Chondrocyte (in vitro differentiated cells): ENCODE results near the gene AMPD2. TPM values are rescaled to one million over a fixed set of nuclear protein-coding genes. Genes with fewer than 3 reads are reported as not detected.
"Not testable (repeated sequence)": the region's sequence is repeated elsewhere in the genome, so short reads cannot be mapped to it uniquely, and the experiment has no call there.

Source experiments
- DNase-seq: peaks from one replicate; pipeline ENCODE4 v3.0.0; 2021; ENCODE audit warnings: mixed read lengths, low spot score
- H3K27ac Mint-ChIP-seq: one replicate; pipeline ENCODE4 v1.8.0; 2021; ENCODE audit warnings: mild to moderate bottlenecking, moderate library complexity, mixed read lengths; ENCODE audit not compliant: unreplicated experiment
- H3K27me3 Mint-ChIP-seq: 2 replicates; pipeline ENCODE4 v1.8.0; 2021; ENCODE audit warnings: low read depth, mixed read lengths
- H3K36me3 Mint-ChIP-seq: 2 replicates; pipeline ENCODE4 v1.8.0; 2021; ENCODE audit warnings: low read depth, mixed read lengths
- H3K4me1 Mint-ChIP-seq: 2 replicates; pipeline ENCODE4 v1.8.0; 2021; ENCODE audit warnings: low read depth, mild to moderate bottlenecking, mixed read lengths
- H3K4me3 Mint-ChIP-seq: one replicate; pipeline ENCODE4 v1.8.0; 2021; ENCODE audit warnings: mild to moderate bottlenecking, moderate library complexity, mixed read lengths; ENCODE audit not compliant: unreplicated experiment
- H3K9me3 Mint-ChIP-seq: 2 replicates; pipeline ENCODE4 v1.8.0; 2021; ENCODE audit warnings: low read depth, mixed read lengths
- CTCF ChIP-seq: fragments of 200-600 bp; sonication (generic); IDR thresholded peaks from 2 replicates; pipeline ENCODE4 v1.5.0; 2021; ENCODE audit warnings: antibody characterized with exemption, mild to moderate bottlenecking, moderate library complexity
- total RNA-seq: library from RNA; stranded (reverse); gene quantifications from 3 replicates; pipeline ENCODE4 v1.2.1, GENCODE V29; 2021

The AMPD2 gene
- total RNA-seq, 1 donor from 2014 or later, result 74.2 TPM

- Mint-ChIP-seq H3K9me3 (no peaks in the 10 kb centered on the region), H3K4me3 (no peak overlapping the region), H3K36me3 (peaks cover 2% of the 10 kb centered on the region), H3K4me1 (peaks cover 16% of the 10 kb centered on the region), H3K27ac (no peak overlapping the region), H3K27me3 (no peaks in the 10 kb centered on the region)
- TF ChIP-seq CTCF, result no peak
- no peak for DNase-seq
Observed at GRCh38 chr1:109664671-109665070, 45.0 kb downstream of the AMPD2 start.

GRCh38 chr1:109667452-109668122 lies 48.0 kb downstream of the AMPD2 start, which contains the start of gene GSTM2:
TSS of gene GSTM2 (plus strand) at chr1:109668057. CDS start at chr1:109668116, 59 bp downstream.
- no peak for DNase-seq
- Mint-ChIP-seq H3K9me3 (no peaks in the 10 kb centered on the region), H3K36me3 (peaks cover 1% of the 10 kb centered on the region), H3K27ac (peak within 1 kb of the TSS; percentile 24), H3K27me3 (no peaks in the 10 kb centered on the region), H3K4me1 (peaks cover 16% of the 10 kb centered on the region), H3K4me3 (peak within 1 kb of the TSS; percentile 77)
- no peak for TF ChIP-seq CTCF

- Mint-ChIP-seq H3K36me3 (peaks cover 3% of the 10 kb centered on the region), H3K4me3 (peak overlapping the region; percentile 77), H3K27ac (no peak overlapping the region), H3K9me3 (no peaks in the 10 kb centered on the region), H3K27me3 (no peaks in the 10 kb centered on the region), H3K4me1 (peaks cover 16% of the 10 kb centered on the region)
- no peak for TF ChIP-seq CTCF
- no peak for DNase-seq
Observed at GRCh38 chr1:109668123-109668775, 48.6 kb downstream of the AMPD2 start.

- DNase-seq, result no peak
- no peak for TF ChIP-seq CTCF
- H3K4me1 Mint-ChIP-seq, result peaks cover 9% of the 10 kb centered on the region
- H3K36me3 Mint-ChIP-seq, result peaks cover 3% of the 10 kb centered on the region
- H3K4me3 Mint-ChIP-seq, result no peak overlapping the region
- no peaks in the 10 kb centered on the region for H3K27me3 Mint-ChIP-seq
- H3K27ac Mint-ChIP-seq, result no peak overlapping the region
- no peaks in the 10 kb centered on the region for H3K9me3 Mint-ChIP-seq
Observed at GRCh38 chr1:109669246-109669948, 49.8 kb downstream of the AMPD2 start.

- H3K27me3 Mint-ChIP-seq, H3K9me3 Mint-ChIP-seq, DNase-seq, H3K36me3 Mint-ChIP-seq, H3K4me1 Mint-ChIP-seq, H3K4me3 Mint-ChIP-seq, H3K27ac Mint-ChIP-seq: not testable (repeated sequence)
Observed at GRCh38 chr1:109669949-109670302, 50.3 kb downstream of the AMPD2 start.
